Measurements from ENCODE around the gene C2CD2. TPM values are rescaled to one million over a fixed set of nuclear protein-coding genes. Genes with fewer than 3 reads are reported as not detected.

The C2CD2 gene
- total RNA-seq, 2 experiments from 2014 or later, result 4.5 to 5.9 TPM

DNA sequence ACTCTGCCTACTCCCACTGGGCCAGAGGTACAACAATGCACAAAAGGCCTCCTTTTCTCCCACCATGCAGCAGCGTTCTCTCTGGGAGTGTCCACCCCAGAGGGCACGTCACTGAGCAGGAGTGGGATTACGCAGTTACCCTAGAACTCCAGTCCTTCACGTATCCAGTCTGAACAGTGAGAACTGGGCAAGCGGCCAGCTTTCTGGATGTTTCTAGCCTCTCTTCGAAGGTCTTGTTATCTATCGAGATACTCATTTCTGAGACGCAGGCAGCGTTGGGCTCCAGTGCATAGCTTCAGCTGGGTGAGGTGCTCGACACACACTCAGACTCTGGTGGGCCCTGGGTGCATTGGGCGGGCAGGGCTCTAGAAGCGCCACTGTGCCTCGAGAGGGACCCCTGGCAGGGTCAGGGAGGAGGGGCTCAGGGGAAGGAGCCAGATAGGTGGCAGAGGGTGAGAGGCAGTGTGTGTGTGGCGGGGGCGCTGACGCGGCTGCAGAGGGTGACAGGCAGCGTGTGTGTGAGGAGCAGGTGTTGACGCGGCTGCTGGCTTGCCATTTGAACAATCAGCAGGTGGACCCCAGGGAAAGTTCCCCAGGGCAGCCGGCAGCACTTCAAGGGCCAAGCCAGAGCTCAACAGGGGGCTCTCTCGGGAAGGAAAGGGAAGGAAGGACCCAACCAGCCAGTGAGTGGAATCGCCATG, 102.6 kb downstream of the C2CD2 start:
- TF ChIP-seq EZH2phosphoT487 (IDR thresholded peaks at IDR 0.05; ENCODE audit: borderline replicate concordance, low read depth, low read length), result no peak
- TF ChIP-seq, protein P1, sequence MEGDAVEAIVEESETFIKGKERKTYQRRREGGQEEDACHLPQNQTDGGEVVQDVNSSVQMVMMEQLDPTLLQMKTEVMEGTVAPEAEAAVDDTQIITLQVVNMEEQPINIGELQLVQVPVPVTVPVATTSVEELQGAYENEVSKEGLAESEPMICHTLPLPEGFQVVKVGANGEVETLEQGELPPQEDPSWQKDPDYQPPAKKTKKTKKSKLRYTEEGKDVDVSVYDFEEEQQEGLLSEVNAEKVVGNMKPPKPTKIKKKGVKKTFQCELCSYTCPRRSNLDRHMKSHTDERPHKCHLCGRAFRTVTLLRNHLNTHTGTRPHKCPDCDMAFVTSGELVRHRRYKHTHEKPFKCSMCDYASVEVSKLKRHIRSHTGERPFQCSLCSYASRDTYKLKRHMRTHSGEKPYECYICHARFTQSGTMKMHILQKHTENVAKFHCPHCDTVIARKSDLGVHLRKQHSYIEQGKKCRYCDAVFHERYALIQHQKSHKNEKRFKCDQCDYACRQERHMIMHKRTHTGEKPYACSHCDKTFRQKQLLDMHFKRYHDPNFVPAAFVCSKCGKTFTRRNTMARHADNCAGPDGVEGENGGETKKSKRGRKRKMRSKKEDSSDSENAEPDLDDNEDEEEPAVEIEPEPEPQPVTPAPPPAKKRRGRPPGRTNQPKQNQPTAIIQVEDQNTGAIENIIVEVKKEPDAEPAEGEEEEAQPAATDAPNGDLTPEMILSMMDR (conservative IDR thresholded peaks at IDR 0.05; ENCODE audit: low read length), result no peak
- Histone ChIP-seq H3K27ac (ENCODE audit: low read depth, low read length, poor library complexity, severe bottlenecking) (no peak overlapping the region), H4K20me1 (ENCODE audit: insufficient read depth, low read length) (no peaks in the 10 kb centered on the region), H3K79me2 (ENCODE audit: insufficient read depth, low read depth, low read length) (no peaks in the 10 kb centered on the region), H2AFZ (ENCODE audit: low read length) (no peak overlapping the region), H3K9me2 (ENCODE audit: insufficient read depth, low read length) (no peaks in the 10 kb centered on the region), H3K4me3 (ENCODE audit: low read depth, low read length, poor library complexity, severe bottlenecking) (no peak overlapping the region), H3K4me2 (ENCODE audit: low read length) (no peak overlapping the region), H3K36me3 (ENCODE audit: insufficient read depth, low read length) (peaks cover 79% of the 10 kb centered on the region), H3K9me3 (ENCODE audit: low read length) (no peaks in the 10 kb centered on the region), H3K4me1 (ENCODE audit: insufficient read depth, low read length, poor library complexity, severe bottlenecking) (no peaks in the 10 kb centered on the region)
- ChIA-PET POLR2A (no interaction called here), CTCF (ENCODE audit: unreplicated experiment) (no interaction called here)
- DNase-seq (ENCODE audit: low spot score), result no peak
- intact Hi-C loops (cut with micrococcal nuclease; ENCODE audit: unreplicated experiment), result no loop called here
- BruUV-seq (replicated peaks), result no TSS peak

DNA sequence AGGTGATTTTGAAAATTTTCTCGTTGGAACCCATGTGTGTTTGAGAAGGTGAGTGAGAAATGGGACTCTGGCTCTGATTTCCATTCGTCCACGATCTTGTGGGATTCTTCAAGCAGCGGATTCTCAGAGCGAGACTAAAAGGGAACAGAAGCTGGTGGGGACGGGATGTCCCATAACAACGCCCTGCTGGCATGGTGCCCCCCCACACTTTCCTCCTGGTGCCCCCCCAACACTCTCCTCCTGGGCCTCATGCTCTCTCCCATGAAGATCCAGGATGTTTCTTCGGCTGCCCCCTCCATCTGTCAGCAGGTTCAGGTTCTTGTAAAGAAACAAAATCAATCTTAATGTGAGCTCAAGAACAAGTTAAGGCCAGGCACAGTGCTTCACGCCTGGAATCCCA, 103.7 kb downstream of the C2CD2 start:
- CTCF ChIA-PET (ENCODE audit: unreplicated experiment), result interaction anchor here (0.6 kb wide), 1 partner anchor 255 kb away, joined by 7 read pairs; no protein-coding TSS in a partner anchor
- H3K4me3 ChIP-seq (ENCODE audit: low read depth, low read length, poor library complexity, severe bottlenecking), result no peak overlapping the region

More for the DNA sequence above, 103.7 kb downstream of the C2CD2 start:
- Histone ChIP-seq H3K79me2 (ENCODE audit: insufficient read depth, low read depth, low read length) (no peaks in the 10 kb centered on the region), H3K9me2 (ENCODE audit: insufficient read depth, low read length) (no peaks in the 10 kb centered on the region), H4K20me1 (ENCODE audit: insufficient read depth, low read length) (no peaks in the 10 kb centered on the region), H3K4me2 (ENCODE audit: low read length) (no peak overlapping the region), H2AFZ (ENCODE audit: low read length) (no peak overlapping the region), H3K9me3 (ENCODE audit: low read length) (no peaks in the 10 kb centered on the region), H3K36me3 (ENCODE audit: insufficient read depth, low read length) (peaks cover 83% of the 10 kb centered on the region), H3K4me1 (ENCODE audit: insufficient read depth, low read length, poor library complexity, severe bottlenecking) (peaks cover 10% of the 10 kb centered on the region), H3K27ac (ENCODE audit: low read depth, low read length, poor library complexity, severe bottlenecking) (no peak overlapping the region)
- intact Hi-C loops (cut with micrococcal nuclease; ENCODE audit: unreplicated experiment), result no loop called here
- no peak for TF ChIP-seq EZH2phosphoT487 (IDR thresholded peaks at IDR 0.05; ENCODE audit: borderline replicate concordance, low read depth, low read length)
- TF ChIP-seq, protein P1 (conservative IDR thresholded peaks at IDR 0.05; ENCODE audit: low read length), result no peak
- POLR2A ChIA-PET, result no interaction called here
- no peak for DNase-seq (ENCODE audit: low spot score)
- BruUV-seq (replicated peaks), result no TSS peak
